GM18951 (cell line): ENCODE measurements around the gene KCNK13.
"Not testable (repeated sequence)": the region's sequence is repeated elsewhere in the genome, so short reads cannot be mapped to it uniquely, and the experiment has no call there.

ENCODE experiments used
- POLR2A ChIP-seq: IDR thresholded peaks from 4 replicates; pipeline ENCODE4 v1.6.1; 2011; ENCODE audit warnings: mild to moderate bottlenecking; ENCODE audit not compliant: insufficient read length, insufficient read depth; ENCODE audit errors: extremely low read depth
- in situ Hi-C: fragments of 300-500 bp; cut with MboI; formaldehyde crosslinking; loops from one replicate; pipeline ENCODE4 v1.12.0; 2022; ENCODE audit warnings: low sequenced_read_pairs, mixed read lengths, inconsistent platforms; ENCODE audit not compliant: unreplicated experiment

Gene KCNK13

GRCh38 chr14:90179809-90180779 lies 118.3 kb downstream of the KCNK13 start:
- in situ Hi-C loops = no loop called here
- TF ChIP-seq POLR2A = no peak

- no peak for TF ChIP-seq POLR2A
- in situ Hi-C loops = no loop called here
Measured at GRCh38 chr14:90184094-90184493, 122.3 kb downstream of the KCNK13 start.

GRCh38 chr14:90184571-90185266 lies 122.9 kb downstream of the KCNK13 start:
- in situ Hi-C loops = no loop called here
- no peak for TF ChIP-seq POLR2A

DNA sequence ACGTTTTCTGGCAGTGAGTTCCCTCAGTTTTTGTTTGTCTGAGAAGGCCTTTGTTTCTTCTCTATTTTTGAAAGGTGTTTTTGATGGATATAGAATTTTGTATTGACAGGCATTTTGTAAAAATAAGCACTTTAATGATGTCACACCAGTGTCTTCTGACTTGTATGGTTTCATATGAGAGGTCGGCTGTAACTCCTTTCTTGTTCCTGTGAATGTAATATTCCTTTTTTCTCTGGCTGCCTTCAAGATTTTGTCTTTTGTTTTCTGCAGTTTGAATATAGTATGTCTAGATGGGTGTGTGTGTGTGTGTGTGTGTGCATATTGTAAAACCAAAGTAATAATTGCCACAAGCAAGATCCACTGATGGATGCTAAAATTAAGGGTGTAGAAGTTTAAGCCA lies 126.8 kb downstream of the KCNK13 start:
- TF ChIP-seq POLR2A = no peak
- in situ Hi-C loops = no loop called here

DNA sequence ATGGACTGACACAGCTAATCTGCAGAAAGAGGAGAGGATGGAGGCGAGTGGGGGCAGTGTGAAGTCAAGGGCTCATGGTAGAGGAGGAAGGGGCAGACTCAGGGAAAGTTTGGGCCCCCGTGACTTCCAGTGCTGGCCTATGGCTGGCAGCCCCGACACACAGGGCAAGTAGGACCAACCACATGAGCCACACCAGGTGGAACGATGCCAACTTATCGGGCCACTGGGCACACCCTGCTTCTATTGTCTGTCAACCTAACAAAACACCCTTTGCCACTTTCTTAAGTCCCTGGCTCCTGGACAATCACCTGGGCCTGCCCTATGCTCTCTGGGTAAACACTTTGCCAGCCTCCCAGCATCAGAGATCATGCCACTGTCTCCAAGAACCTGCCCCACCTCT lies 129.4 kb downstream of the KCNK13 start:
- TF ChIP-seq POLR2A = no peak
- in situ Hi-C loops = no loop called here

- in situ Hi-C loops = no loop called here
- no peak for TF ChIP-seq POLR2A
Measured at GRCh38 chr14:90191585-90191984, 129.8 kb downstream of the KCNK13 start.

- in situ Hi-C loops = no loop called here
- TF ChIP-seq POLR2A = no peak
Measured at GRCh38 chr14:90193925-90194324, 132.1 kb downstream of the KCNK13 start.

DNA sequence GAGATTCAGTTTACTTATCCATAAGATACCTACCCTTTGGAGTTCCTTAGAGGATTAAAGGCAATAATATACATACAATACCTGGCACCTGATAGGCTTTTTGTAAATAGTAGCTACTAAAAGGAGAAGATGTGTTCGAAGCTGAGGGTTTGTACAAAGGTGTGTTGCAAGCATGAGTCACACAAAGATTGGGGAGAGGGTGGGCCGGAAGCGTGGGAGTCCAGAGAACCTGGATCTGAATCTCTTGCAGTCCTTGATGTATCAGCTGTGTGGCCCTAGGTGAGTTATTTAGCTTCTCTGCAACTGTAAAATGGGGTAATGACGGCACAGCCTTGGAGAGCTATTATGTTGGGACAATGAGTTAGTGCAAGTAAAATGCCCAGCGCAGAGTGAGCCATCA lies 132.9 kb downstream of the KCNK13 start:
- TF ChIP-seq POLR2A = no peak

GRCh38 chr14:90198541-90199060 lies 136.8 kb downstream of the KCNK13 start:
- in situ Hi-C loops = no loop called here
- no peak for TF ChIP-seq POLR2A

More for the DNA sequence above, 132.9 kb downstream of the KCNK13 start:
- in situ Hi-C loops = no loop called here

DNA sequence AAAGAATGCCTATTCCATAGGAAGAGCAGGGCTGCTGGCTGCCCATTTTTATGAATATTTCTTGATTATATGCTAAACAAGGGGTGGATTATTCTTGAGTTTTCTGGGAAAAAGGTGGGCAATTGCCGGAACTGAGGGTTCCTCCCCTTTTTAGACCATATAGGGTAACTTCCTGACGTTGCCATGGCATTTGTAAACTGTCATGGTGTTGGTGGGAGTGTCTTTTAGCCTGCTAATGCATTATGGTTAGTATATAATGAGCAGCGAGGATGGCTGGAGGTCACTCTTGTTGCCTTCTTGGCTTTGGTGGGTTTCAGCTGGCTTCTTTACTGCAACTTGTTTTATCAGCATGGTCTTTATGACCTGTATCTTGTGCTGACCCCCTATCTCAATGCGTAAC lies 138.8 kb downstream of the KCNK13 start:
- in situ Hi-C loops = not testable (repeated sequence)

GRCh38 chr14:90201344-90201743 lies 139.6 kb downstream of the KCNK13 start:
- in situ Hi-C loops = no loop called here
- no peak for TF ChIP-seq POLR2A

DNA sequence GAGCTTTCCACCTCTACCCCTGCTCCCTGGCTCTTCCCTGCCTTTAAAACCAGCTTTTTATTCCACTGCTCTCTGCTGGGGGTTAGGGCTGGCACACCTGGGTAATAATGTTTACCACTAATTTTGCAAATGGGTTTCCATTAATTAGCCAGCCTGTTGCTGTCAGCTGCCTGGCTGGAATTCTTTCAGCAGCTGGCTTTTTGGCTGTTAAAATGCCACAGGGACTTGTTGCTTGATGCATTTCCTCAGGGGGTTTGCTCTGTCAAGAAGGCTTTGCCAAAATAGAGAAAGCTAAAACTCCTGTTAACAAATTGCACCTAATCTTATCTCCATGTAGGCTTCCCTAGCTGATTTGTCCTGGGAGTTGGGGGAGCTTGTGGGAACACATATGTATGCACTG lies 142.7 kb downstream of the KCNK13 start:
- no peak for TF ChIP-seq POLR2A
- in situ Hi-C loops = no loop called here

DNA sequence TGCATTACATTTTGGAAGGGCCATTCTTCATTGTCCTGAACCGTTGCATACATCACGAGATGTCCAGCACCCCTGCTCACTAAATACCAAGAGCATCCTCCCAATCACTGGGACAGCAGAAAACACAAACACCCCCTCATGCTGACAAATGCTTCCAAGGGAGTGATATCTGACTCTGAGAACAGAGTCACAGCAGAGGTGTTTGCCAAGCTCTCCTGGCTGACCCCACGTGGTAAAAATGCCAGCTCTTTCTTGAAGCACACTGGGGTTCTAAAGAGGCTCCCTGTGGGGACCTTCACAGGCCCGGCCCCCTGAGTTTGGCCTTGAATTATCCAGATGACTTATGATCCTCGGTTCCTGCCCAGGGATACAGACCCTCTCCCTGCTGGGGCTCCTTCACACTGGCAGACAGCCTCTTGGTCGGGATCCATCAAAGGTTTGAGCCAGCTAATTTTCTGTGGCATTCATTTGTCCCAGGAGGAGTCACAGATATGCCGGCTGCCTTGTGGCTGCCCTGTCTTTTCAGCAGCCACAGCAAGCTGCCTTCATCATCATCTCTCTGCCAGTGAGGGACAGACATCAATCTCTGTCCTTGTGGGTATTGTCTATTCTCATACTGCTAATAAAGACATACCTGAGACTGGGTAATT lies 151.4 kb downstream of the KCNK13 start:
- no peak for TF ChIP-seq POLR2A
- in situ Hi-C loops = no loop called here
